AML-193 (cell line): ENCODE results near the gene ACSL5.

ENCODE experiments used
- DNase-seq, 2 experiments: peaks; one replicate each; lab custom pipeline; 2025; lab: John Stamatoyannopoulos, UW

Gene ACSL5, protein sequence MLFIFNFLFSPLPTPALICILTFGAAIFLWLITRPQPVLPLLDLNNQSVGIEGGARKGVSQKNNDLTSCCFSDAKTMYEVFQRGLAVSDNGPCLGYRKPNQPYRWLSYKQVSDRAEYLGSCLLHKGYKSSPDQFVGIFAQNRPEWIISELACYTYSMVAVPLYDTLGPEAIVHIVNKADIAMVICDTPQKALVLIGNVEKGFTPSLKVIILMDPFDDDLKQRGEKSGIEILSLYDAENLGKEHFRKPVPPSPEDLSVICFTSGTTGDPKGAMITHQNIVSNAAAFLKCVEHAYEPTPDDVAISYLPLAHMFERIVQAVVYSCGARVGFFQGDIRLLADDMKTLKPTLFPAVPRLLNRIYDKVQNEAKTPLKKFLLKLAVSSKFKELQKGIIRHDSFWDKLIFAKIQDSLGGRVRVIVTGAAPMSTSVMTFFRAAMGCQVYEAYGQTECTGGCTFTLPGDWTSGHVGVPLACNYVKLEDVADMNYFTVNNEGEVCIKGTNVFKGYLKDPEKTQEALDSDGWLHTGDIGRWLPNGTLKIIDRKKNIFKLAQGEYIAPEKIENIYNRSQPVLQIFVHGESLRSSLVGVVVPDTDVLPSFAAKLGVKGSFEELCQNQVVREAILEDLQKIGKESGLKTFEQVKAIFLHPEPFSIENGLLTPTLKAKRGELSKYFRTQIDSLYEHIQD

DNA sequence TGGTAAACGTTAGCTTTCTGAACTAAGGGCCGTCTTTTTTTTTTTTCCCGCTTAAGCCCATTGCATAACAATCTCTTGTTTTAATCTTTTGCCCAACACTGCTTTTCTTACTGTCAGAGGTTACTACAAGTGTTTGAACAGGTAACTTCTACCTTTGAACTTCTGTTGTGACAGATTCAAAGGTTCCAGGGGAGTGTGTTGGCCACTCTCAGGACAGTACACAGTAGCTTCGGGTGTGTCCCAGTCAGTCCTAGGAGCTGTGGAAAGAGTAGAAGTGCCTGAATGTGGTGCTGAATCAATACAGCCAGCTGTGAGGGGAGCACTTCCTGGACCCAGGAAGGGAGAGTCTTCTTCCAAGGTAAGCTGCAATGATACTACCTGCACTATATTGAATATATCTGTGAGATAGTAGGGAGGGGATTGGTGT lies at the start of gene ACSL5:
TSS of gene ACSL5 (plus strand) at position 205 of the 427 bp plus-strand sequence. CDS start 20,831 bp downstream, outside the sequence.
- no peak for DNase-seq

DNA sequence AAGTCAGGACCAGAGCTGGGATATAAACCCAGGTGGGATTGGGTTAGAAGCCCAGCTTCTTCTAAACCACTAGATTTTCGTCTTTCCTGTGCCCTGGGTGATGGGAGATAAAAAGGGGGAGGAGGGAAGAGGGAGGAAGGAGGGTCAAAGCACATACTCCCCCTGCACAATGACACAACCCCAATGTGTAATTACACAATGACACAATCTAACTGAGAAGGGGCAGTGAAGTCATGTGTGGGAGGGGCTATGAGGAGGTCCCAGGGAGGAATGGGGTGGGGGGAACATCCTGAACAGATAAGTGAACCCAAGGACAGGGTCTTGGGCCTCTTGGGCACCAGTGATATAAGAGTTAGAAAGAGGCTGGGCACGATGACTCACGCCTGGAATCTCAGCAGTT lies 46.2 kb upstream of the ACSL5 start:
- no peak for DNase-seq

DNA sequence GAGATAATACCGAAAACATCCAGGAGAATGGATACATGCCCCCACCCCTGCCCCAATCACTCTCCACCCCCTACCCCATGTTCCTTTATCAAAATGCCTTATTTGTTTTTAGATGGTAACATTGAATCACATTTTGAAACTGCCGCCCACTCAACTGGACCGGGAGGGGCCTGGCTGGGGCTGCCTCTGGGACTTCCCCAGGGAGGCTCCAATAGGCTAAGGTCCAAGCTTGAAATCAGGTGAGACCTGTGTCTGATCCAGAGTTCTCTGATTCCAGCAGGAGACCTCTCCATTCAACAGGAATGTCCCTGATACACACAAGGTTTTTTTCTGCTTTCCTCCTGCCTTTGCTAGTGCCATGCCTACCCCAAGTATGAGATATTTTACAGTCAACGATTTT lies 43.8 kb upstream of the ACSL5 start:
- DNase-seq, result no peak

DNA sequence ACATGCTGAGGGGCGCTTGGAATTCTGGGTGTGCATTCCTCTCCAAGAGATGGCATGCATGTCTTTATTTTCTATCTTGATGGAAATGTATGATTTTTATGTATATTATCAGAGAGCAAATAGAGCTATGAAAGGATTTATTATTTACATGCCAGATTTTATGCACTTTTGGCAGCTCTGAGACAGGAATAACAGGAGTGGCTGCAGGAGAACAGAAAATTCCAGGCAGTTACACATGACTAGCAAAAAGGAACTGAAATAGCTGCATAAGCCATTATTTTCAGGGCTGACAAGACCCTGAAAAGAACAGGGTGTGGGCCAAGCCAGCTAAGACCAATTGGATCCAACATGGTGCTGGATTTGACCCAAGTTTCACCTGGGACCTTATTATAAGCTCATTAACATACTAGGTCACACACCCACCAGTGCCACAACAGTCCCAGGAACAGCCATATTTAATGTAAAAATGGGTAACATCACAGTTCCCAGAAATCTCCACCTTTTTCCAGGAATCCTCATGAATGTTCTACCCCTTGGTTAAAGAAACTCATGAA lies 43.2 kb upstream of the ACSL5 start:
- no peak for DNase-seq

DNA sequence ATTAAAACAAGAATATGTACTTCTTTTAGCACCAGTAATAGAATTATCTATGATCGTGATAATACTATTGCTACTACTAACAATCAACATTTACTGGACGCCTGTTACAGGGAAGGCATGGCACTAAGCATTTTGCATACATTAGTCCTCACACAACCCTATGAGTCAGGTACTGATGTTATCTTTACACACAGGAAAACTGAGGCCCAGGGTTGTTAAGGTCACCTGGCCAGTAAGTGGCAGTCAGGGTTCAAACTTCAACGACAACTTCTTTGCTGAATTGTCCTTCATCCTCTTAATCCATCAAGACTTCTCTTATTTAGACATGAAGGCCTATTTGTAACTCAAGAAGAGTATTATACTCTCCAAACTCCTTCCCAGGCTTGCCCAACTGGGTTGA lies 41.9 kb upstream of the ACSL5 start:
- DNase-seq, result no peak

DNA sequence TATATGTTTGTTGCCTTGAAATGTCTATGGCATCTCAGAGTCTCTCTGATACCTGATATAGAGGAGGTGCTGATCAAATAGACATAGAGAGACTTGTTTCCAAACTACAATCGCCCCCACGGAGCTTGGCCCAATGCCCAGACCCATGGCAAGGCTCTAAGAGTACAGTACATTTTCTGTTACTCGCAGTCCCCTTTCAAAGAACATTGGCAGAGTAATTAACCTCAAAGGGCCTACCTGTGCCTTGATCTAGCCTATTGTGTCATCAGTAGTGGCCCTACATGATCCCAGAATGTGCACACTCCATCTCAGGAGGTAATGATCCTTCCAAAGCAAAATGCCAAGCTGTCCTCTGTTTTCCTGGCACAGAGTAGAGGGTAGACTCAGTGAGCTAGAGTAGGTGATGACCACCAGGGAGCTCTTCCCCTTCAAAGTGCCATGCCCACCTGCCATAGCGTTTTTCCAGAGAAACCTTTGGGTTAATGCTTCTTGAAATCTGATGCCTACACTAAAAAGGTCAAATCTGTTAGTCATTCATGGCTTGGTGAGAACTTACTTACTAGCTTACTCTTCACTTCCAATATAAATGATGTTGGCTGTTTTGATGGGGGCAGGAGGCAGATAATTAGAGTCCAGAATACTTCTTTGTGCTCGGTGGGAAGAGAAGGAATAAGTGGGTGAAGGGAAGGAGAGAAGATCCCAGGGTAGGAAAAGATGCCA lies 41.2 kb upstream of the ACSL5 start:
- no peak for DNase-seq

DNA sequence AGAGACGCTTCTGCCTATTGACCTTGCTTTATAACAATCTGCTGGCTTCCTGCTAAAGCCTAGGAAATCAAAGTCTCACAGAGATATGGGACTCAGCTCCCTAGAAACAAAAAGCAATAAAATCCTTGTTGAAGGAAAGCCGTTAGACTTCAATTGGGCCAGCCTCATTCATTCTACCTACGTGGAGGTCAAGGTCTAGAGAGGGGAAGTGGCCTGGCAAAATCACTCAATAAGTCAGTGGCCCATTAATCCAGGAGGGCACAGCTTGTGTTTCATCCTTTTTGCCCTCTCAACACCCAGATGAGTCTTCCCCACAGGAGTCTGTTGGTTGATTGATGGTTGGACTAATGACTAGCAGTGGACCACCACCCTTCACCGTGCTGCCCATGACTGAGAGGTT lies 40.5 kb upstream of the ACSL5 start:
- no peak for DNase-seq

DNA sequence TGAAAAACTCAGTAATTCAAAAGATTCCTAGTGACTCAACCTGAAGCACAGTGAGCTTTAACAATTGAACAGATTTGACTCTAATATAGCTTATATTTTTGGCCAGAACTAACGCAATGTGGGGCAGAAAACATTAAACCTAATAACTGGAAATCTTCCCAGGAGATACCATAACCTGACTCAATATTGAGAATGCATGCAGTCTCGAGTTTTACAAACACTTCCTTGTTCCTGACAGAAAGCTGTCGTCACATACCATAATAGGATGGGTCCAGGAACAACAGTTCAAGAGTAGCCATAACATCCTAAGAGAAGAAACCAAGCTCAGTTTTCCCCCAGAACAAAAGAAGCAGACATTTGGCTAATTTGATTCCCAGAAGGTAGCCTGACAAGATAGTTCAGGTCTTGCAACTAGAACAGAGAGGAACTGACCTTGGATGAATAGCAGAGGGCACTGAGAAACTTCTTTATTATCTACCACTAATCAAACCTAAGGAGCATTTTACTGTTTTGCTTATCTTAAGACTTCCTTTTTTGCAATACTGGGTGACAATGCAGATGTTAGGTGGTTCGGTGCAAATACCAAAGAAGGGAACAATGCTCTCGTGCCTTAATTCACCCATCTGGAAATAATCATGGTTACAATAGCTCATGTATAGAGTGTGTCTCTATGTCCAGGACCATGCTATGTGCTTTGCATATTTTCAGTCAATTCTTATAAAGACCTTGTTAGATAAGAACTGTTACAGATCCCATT lies 38.6 kb upstream of the ACSL5 start:
- DNase-seq, result peak; percentile 7 to 13

DNA sequence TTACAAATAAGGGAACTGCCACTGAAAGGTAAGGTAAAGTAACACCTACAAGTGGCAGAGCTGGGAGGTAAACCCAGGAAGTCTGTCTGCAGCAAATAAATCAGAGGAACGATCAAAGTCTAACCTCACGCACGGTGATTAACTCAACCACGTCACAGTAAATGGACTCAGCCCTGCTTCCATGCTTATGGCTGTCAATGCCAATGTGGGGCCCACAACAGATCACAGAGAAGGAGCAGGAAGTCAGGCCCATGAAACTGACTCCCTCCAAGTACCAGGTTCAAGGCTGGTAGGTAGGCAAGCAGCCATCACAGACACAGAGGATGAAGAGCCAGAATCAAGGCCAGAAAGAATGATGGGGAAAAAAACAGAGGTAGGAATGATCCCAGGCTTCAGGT lies 38.0 kb upstream of the ACSL5 start:
- no peak for DNase-seq

DNA sequence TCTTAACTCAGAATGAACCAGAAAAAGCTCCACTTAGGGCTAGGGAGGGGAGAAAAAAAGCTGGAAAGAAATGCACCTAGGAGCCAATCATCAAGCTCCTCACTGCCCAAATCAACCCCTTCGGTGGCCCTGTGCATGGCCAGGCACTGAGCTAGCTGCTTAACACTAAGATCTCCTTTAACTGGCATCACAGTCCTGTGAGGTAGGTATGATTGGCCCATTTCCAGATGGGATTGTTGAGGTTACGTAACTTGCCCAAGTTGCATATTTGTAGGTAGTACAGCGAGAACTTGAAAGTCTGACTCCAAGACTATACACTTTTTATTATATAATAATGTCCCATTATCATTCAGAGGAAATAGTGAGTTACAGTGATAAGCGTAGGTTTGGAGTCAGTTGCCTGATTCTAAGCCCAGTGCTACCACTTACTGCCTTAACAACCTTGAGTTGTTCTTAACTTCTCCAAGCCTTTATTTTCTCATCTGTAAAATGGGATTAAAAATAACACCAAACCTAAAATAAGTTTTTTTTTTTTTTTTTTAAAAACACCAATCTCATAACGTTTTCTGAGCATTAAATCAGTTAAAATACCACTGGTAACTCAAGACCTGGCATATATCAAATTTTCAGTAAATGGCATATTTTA lies 37.2 kb upstream of the ACSL5 start:
- DNase-seq, result no peak

DNA sequence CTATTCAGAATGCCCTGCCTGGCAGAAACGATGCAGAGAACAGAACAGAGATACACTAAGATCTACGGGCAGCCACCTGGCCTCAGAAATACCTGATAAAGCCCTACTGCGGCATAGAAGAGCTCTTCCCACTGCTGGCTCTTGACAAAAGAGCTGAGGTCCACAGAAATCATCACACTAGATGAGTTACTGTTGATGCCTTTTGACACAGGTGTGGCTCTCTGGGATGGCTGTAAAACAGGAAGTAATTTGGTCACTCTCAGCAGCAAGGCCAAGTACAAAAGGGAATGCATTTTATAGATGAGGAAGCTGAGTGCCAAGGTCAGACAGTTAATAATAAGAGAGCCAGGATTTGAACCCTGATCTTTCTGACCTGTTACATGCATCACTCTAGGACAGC lies 35.0 kb upstream of the ACSL5 start:
- no peak for DNase-seq

DNA sequence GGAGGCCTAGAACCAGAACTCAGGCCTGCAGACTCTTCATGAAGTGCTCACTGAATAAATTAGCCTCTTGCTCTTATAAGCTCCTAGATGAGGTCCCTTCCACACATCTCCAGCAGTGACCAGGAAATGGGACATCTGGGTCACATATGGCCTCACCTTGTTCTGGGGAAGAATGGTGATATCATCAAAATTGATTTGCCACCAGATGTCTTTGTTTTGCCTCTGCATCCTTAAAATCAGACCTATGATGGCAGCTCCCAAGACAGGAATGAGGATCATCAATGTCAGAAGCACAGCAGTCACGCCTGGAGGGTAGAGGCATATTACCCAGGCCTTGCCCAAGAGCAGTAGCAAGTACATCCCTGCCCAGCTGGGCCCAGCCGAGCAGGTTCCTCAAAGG lies 33.3 kb upstream of the ACSL5 start:
- DNase-seq, result no peak

DNA sequence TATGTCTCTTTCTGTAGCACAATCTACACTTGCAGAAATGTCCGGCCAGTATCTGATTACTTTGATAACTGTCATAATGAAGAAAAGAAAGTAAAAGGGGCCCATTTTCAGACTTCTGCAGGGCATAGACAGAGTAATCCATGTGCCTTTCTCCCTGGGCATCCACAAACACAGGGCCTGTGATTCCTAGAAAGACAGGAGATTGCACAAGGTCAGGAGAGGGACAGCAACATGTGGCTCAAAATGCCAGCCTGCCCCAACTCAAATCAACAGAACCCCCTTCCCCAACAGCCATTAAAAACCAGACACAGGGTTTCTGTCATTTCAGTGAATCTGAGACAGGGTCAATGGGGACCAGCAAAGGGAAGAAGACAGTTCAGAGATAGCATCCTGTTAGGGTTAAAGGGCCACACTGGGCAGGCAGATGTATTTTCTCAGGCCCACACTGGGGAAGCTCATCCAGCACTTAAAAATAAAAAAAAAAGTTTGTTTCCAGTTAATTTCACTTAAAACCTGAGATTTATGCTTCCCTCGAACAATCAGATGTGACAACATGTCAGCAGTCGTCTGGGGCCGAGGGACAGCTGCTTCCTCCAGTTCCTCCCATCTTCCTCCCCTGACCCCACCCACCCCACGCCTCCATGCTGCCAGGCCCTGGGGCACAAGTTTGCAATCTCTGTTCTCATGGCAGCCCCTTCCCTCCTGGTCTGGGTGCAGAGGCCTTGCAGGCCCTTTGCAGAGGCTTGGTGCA lies 30.7 kb upstream of the ACSL5 start:
- DNase-seq, result no peak

DNA sequence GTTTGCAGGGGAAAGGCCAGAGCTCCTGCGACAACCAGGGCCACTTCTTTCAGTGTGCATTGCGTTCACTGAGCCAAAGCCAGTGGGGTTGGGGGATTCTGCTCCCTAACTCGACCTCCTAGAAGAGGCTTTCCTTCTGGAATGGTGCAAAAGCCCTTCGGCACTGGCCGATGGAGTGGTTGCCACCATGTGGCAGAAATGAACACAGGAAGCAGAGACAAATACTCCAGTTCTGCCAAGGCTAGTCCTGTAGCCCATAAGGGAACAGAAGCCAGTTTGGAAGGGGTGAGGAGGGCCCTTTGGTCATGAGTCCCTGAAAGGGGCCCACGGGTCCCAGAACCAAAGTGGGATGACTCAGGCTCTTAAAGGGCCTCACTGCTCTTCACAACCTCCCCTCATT lies 29.7 kb upstream of the ACSL5 start:
- DNase-seq, result no peak

DNA sequence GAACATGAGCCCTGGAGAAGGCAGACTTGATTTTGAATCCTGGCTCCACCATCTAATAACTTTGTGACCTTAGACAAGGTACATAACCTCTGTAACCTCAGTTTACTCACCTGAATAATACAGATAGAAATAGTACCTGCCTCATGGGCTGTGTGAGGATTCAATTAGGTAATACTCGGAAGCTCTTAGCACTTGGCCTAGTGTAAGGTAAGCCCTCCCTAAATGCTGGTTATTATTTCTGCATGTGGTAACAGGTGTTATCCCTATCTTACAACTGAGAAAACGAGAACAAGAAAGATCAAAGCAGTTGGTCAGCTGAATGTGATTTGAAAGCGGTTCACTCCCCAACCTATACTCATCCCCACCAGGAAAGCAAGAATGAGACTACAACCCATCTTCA lies 28.7 kb upstream of the ACSL5 start:
- DNase-seq, result no peak

DNA sequence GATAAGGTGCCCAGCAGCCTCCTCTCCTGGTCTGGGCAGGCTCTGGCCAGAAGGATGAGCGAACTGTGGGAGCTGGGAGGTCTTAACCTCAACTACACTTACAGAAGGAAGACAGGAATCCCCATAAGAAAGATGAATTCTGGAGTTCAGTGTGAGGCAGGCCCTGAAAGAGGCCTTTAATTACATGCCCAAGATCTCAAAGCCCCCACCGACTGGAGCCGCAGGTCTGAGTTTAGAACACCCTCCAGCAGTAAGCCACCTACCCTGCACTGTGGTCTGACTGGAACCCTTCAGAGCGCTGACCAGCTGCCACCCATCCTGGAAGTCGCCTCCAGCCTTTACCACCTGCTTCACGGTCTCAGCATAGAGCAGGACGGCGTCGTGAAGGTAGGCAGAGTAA lies 28.2 kb upstream of the ACSL5 start:
- DNase-seq, result no peak

DNA sequence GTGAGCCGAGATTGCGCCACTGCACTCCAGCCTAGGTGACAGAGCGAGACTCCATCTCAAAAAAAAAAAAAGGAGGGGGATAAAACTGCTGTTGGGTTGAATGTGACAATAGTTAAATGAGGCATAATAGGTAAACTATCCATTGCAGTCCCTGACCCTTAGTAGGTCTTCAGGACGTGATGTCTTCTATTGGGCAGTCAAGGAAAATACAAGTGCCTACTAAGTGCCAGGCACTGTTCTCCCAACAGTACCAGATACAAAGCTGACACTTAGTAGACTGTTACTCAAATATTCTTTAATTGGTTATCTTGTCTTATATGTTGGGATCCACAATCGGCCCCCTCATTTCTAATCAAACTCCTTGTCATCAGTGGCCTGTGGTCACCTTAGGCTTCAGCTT lies 27.1 kb upstream of the ACSL5 start:
- DNase-seq, result no peak

DNA sequence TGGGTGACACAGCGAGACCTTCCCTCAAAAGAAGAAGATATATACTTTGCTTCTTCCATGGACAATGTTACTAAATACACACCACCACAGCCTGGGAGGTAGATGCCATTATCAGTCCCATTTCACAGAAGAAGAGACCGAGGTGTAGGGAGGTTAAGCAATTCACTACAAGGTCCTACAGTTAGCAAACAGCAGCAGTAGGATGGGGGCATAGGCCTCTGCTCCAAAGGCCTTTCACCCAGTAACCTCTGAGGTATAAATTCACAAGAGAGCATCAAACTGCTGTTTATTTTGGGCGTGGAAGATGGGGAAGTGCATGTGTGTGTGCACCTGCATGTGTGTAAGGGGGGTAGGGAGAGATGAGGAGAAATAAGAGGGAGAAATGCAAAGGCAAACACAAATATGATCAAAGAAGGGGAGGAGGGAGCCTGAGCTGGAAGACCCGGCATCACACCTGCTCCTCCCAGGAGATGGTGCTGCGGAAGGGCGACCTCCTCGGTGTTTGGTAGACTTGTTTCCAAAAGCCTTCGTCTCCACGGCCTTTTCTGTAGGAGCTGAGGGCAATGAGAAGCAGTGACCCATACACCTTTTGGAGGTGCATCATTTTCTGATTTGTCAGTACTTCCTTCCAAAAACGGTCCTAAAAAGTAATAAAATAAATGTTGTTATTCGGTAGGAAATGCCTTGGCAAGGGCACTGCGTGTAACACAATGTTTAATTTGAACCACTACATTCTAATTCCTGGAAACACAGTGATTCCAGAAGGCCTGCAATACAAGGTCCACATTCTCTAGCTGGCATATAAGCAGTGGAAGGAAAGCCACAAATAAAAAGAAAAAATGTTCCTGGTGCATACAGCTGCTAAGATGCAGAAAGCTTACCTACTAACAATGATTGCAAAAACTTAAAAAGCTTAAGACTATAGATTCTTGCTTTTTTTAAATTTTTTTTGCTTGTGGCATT lies 25.9 kb upstream of the ACSL5 start:
- DNase-seq, result no peak

DNA sequence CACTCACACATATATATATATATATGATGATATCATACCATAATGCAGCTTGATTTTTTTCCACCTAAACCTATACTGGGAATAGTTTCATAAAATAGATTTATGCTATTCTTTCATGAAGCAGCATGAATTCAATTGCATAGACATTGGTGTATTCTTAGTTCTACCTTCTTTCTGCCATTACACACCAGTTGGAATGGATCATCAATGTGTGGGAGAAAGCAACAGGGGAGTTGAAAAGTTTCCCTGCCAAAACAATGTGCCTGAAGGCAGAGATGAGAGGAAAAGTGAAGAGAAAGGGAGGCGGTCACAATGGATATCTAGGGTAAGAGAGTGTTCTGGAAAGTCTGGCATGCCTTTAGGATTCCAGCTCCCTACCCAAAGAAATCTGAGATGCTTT lies 25.2 kb upstream of the ACSL5 start:
- DNase-seq, result no peak
